ENCODE data around the gene VWA1. TPM values are rescaled to one million over a fixed set of nuclear protein-coding genes. Genes with fewer than 3 reads are reported as not detected.

Gene VWA1
- polyA plus RNA-seq, 1 of the 3 experiments (the other 2 are of a cell fraction), result 7.4 TPM

- Histone ChIP-seq H3K27ac (ENCODE audit: low read depth in 2 of 2, low read length in 1 of 2) (no peak overlapping the region), H4K20me1 (ENCODE audit: insufficient read depth) (no peaks in the 10 kb centered on the region), H3K36me3 (replicated peaks in 1 of 2; ENCODE audit: control insufficient read depth in 1 of 2, insufficient read depth in 2 of 2, low read length in 1 of 2) (no peaks in the 10 kb centered on the region), H3K79me2 (ENCODE audit: insufficient read depth) (no peaks in the 10 kb centered on the region), H3K9ac (no peak overlapping the region), H3K9me3 (no peaks in the 10 kb centered on the region), H3K4me2 (no peak overlapping the region), H3K4me1 (ENCODE audit: control insufficient read depth in 1 of 2, insufficient read depth in 2 of 2, low read depth in 1 of 2, low read length in 1 of 2) (no peaks in the 10 kb centered on the region; a peak in 2 of 4 replicates), H3K4me3 (ENCODE audit: low read depth in 2 of 2, low read length in 1 of 2) (no peak overlapping the region), H2AFZ (ENCODE audit: low read depth) (no peak overlapping the region), H3K9me2 (no peaks in the 10 kb centered on the region), H3F3A (replicated peaks; ENCODE audit: insufficient read depth) (peaks cover 3% of the 10 kb centered on the region), H3K27me3 (ENCODE audit: insufficient read depth) (no peaks in the 10 kb centered on the region)
- CTCF ChIA-PET, result interaction anchor here (0.9 kb wide), 1 partner anchor 20 kb away, joined by 3 read pairs; no protein-coding TSS in a partner anchor
- TF ChIP-seq ELF1 (IDR thresholded peaks at IDR 0.05) (no peak), MXI1 (IDR thresholded peaks at IDR 0.05; ENCODE audit: low read depth, low read length) (no peak), EP300 (IDR thresholded peaks at IDR 0.05; ENCODE audit: borderline replicate concordance in 1 of 2, low read depth in 1 of 2, low read length in 1 of 2) (no peak), SMC3 (IDR thresholded peaks at IDR 0.05; ENCODE audit: low read depth, low read length) (no peak), IRF3 (IDR thresholded peaks at IDR 0.05; ENCODE audit: low read depth, low read length) (no peak)
- WGBS (ENCODE audit: low lambda C conversion rate), result 97% methylated on average over 15 of the region's 15 CpGs
- POLR2A ChIA-PET, result no interaction called here
- no peak for DNase-seq
These were observed 10.8 kb upstream of the VWA1 start for GRCh38 chr1:1424707-1425106.

GRCh38 chr1:1425426-1425752, 10.1 kb upstream of the VWA1 start:
- Histone ChIP-seq H3K9me2 (no peaks in the 10 kb centered on the region), H2AFZ (ENCODE audit: low read depth) (no peak overlapping the region), H3K4me3 (ENCODE audit: low read depth in 2 of 2, low read length in 1 of 2) (no peak overlapping the region), H3K9ac (no peak overlapping the region), H3K4me1 (ENCODE audit: control insufficient read depth in 1 of 2, insufficient read depth in 2 of 2, low read depth in 1 of 2, low read length in 1 of 2) (peaks cover 0 to 3% of the 10 kb centered on the region in 2 experiments; a peak in 2 of 4 replicates), H3K4me2 (no peak overlapping the region), H3K36me3 (replicated peaks in 1 of 2; ENCODE audit: control insufficient read depth in 1 of 2, insufficient read depth in 2 of 2, low read length in 1 of 2) (no peaks in the 10 kb centered on the region), H3K79me2 (ENCODE audit: insufficient read depth) (no peaks in the 10 kb centered on the region), H3K27me3 (ENCODE audit: insufficient read depth) (no peaks in the 10 kb centered on the region), H3F3A (replicated peaks; ENCODE audit: insufficient read depth) (peaks cover 3% of the 10 kb centered on the region), H4K20me1 (ENCODE audit: insufficient read depth) (no peaks in the 10 kb centered on the region), H3K27ac (ENCODE audit: low read depth in 2 of 2, low read length in 1 of 2) (no peak overlapping the region), H3K9me3 (no peaks in the 10 kb centered on the region)
- TF ChIP-seq EZH2phosphoT487 (IDR thresholded peaks at IDR 0.05; ENCODE audit: borderline replicate concordance, low read depth) (no peak), CTCF (IDR thresholded peaks at IDR 0.05) (no peak), MAX (IDR thresholded peaks at IDR 0.05; ENCODE audit: low read depth) (no peak), GATA2 (CRISPR knock-in tag; IDR thresholded peaks at IDR 0.05) (no peak), CHD2 (IDR thresholded peaks at IDR 0.05; ENCODE audit: low read length, partially characterized antibody) (no peak), TEAD4 (IDR thresholded peaks at IDR 0.05; ENCODE audit: borderline replicate concordance, insufficient read depth) (no peak), FOSL2 (IDR thresholded peaks at IDR 0.05; ENCODE audit: borderline replicate concordance, low read depth) (no peak), FOXJ3 (CRISPR knock-in tag; IDR thresholded peaks at IDR 0.05) (no peak), IRF3 (IDR thresholded peaks at IDR 0.05; ENCODE audit: low read depth, low read length) (no peak), TCF12 (IDR thresholded peaks at IDR 0.05) (no peak), RFX5 (IDR thresholded peaks at IDR 0.05; ENCODE audit: low read length) (no peak), GABPA (IDR thresholded peaks at IDR 0.05; ENCODE audit: low read depth) (no peak), NRF1 (IDR thresholded peaks at IDR 0.05; ENCODE audit: low read depth, low read length) (no peak), ZBTB33 (IDR thresholded peaks at IDR 0.05; ENCODE audit: borderline replicate concordance, low read depth) (no peak), NFIC (IDR thresholded peaks at IDR 0.05; ENCODE audit: borderline replicate concordance) (no peak), FOXM1 (IDR thresholded peaks at IDR 0.05; ENCODE audit: low read depth) (no peak), MXI1 (IDR thresholded peaks at IDR 0.05; ENCODE audit: low read depth, low read length) (no peak), USF2 (IDR thresholded peaks at IDR 0.05; ENCODE audit: borderline replicate concordance, low read depth, low read length) (no peak), SMC3 (IDR thresholded peaks at IDR 0.05; ENCODE audit: low read depth, low read length) (no peak)
- CTCF ChIA-PET, result no interaction called here
- WGBS (ENCODE audit: low lambda C conversion rate), result 90% methylated on average over 9 of the region's 12 CpGs
- POLR2A ChIA-PET, result no interaction called here
- DNase-seq, result no peak
